GM03348 (cell line): Measurements from ENCODE around the gene MKNK1.

Source experiments
- DNase-seq: peaks from one replicate; pipeline ENCODE4 v3.0.0; 2012; ENCODE audit warnings: low spot score

The MKNK1 gene

DNA sequence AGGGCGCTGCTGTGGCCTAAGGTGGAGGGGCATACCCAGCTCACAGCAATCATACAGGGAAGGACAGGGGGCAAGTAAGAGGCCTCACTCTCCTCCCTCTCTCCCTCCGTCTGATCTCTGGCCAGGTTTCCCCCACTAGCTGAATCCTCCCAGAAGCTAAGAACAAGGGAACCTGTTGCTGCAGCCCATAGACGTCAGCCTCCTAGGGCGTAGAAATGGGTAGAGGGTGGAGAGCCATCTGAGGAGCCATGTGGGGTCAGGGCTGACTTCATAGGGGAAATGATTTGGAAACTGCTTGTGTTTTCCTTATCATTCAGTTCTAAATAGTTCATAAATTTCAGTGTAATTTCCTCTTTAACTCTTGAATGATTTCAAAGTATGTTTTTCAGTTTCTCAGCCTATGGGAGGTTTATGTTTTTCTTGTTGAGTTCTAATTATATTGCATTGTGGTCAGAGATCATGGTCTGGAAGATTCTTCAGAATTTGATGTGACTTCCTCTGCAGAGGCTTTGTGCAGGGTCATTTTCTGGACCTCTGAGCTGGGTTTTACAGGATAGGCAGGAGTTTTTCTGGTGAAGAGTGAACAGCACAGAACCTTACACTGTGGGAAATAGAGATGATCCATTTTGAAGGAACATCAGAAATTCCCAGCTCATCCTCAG is 14.8 kb upstream of the MKNK1 start:
- no peak for DNase-seq

- DNase-seq = no peak
Measured at GRCh38 chr1:46617833-46618232, 13.8 kb upstream of the MKNK1 start.

DNA sequence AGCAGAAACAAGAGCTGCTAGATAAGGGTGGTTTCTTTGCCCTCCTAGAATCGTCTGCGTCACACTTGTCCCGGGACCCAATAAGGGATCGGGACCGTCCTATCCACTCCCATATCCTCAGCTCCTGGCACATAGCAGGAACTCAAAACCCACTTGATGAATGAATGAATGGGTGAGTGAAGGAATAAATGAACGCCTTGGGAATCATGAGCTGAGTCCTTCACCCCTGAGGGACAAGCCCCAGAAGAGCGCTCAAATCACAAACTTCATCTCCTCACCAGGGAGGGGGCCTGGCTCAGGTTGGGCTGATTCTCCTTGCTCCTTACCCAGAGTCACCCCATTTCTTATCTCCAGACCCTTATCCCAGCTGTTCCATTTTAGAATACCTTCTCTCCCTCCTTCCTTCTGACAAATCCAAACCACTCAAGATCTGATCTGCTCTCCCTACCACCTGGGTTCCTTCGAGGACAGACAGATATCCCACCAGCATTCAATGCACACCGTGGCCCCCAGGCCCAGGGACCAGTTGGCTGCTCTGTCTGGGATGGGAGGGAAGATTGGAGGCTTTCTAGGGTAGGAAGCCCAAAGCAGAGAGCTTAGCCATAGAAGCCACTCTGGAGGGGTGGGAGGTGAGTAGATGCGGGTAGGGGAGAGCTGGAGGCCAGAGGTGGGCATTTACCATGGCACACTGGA is 13.2 kb upstream of the MKNK1 start:
- DNase-seq = no peak

GRCh38 chr1:46616277-46617107 is 12.4 kb upstream of the MKNK1 start, which contains the start of gene MOB3C:
TSS of gene MOB3C (minus strand) at chr1:46616811. CDS start at chr1:46613321, 3,490 bp downstream.
- peak; percentile 97 for DNase-seq

DNA sequence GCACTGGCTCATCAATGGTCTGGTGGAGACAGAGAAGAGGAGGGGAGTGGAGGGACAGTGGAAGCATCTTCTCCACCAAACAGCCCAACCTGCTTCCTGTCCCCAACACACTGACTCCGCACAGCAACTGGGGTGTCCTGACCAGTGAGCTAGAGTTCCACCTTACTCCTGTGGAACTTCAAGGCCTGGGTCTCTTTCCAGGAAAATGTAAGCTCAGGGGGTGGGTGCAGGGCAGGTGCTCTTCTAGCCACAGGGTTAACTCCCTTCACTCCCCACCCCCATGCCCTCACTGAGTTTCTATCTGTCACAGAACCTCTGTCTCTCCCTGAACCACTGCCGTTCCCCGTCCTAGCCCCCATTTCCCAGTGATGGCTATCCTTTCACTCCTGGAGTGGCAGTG is 11.7 kb upstream of the MKNK1 start:
- no peak for DNase-seq

DNA sequence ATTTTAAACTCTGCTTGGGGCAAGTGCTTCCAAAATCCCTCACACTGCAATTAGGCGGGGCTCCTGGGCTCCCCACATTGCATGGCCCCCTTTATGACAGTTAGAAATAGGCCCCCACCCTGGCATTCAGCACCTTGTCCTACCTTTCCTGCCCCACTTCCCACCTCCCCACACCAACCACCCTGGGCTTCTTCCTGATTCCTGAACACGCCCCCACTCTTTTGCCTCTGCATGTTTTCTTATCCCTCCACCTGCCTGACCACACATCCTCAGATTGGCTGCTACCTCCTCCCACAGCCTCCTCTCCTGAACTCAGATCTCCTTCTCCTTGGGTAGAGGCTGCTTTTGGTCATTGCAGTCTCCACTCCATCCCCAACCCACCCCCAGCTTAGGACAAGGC is 11.0 kb upstream of the MKNK1 start:
- DNase-seq = no peak

- DNase-seq = no peak
Measured at GRCh38 chr1:46614604-46614984, 10.5 kb upstream of the MKNK1 start.

DNA sequence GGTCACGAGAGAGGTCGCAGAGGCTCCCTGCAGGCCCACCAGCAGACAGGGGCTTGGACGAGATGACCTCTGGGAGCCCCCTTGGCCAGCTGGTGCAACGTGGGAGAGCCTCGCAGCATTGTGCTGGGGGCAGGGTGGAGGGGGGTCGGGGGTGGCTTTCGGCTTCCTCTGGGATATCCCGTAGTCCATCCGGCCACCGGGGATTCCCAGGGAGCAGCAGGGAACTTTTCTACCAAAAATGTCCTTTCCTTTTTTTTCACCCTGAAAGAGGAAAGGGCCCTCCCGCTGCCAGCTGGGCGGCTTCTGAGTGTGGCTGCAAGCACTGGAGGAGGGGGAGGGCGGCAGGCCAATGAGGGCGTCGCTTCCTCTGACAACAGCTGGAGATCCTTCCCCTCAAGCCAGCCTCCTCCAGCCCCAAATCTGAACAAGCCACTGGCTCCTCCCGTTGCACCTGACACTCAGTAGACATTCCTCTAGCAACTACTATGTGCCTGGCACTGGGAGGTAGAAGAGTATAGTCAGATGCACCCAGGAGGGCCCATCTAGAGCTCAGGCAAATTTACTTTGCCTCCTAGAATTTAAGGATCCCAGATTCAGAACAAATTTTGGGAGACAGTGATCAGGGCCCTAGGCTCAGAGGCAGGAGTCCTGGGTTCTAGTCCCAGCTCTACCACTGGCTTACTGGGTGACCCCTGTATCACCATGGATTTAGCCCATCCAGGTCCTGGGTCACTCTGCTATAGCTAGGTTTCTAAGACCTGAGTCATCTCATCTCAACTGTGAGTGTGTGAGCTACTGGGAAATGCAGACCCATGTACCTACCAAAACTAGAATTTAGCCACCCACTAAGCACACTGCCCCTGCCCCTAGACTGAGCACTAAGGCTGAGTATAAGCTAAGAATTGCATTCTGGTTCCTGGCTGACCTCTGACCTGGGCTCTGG is 9.9 kb upstream of the MKNK1 start:
- DNase-seq = peak; percentile 91

GRCh38 chr1:46612937-46613660 is 9.0 kb upstream of the MKNK1 start:
- no peak for DNase-seq

GRCh38 chr1:46611691-46612221 is 7.7 kb upstream of the MKNK1 start:
- no peak for DNase-seq

GRCh38 chr1:46607345-46608130 is 3.5 kb upstream of the MKNK1 start:
- no peak for DNase-seq

- no peak for DNase-seq
Measured at GRCh38 chr1:46606255-46606965, 2.3 kb upstream of the MKNK1 start.

DNA sequence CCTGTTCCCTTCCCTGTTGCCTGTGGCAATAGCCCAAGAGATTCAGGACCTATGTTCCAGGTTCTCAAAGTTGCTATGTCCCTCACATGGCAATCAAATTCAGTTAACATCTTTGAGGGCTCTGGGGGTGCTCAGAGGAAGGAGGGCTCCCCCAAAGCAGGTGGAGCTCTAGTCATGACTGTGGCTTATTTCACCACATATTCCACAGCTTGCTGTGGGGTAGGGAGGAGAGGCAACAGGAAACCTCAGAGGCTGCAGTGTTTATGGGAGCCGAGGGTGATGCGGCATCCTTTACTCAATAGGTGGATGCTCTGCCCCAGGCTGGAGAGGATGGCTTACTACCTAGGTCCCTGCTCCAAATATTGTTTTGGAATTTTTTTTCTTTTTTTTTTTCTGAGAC is 1.2 kb upstream of the MKNK1 start:
- no peak for DNase-seq

DNA sequence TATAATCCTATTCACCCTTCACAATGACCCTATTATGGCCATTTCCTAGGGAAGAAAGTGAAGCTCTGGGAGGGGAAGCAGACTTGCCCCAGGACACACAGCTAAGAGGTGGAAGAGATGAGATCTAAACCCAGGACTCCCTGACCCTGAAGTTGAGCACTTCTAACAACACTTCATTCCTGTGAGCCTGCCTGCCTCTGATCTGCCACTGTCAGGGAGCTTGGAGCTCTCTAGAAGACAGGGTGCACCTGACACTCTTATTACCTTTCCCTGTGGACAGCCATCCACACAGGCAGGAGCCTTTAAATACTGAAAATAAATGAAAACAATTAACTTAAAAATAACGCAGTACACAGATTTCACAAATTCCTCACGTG is 599 bp downstream of the MKNK1 start:
- no peak for DNase-seq

GRCh38 chr1:46601257-46602007 is 2.6 kb downstream of the MKNK1 start:
- no peak for DNase-seq

GRCh38 chr1:46599059-46599970 is 4.8 kb downstream of the MKNK1 start:
- no peak for DNase-seq

GRCh38 chr1:46596846-46597245 is 7.2 kb downstream of the MKNK1 start:
- DNase-seq = no peak

DNA sequence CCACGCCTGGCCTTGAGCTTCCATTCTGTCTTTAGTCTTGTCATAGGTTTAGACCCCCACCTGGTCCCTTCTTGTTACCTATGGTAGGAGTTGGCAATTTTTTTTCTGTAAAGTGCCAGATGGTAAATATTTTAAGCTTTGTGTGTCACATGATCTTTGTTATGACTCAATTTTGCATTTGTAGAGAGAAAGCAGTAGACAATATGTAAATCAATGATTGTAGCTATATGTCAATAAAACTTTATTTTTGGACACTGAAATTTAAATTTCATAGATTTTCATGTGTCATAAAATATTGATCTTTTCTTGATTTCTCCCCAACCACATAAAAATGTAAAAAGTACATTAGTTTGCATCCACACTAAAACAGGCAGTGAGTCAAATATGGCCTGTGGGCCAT is 8.0 kb downstream of the MKNK1 start:
- DNase-seq = no peak
